ENCODE measurements around the gene AXDND1.
"Not testable (repeated sequence)": the region's sequence is repeated elsewhere in the genome, so short reads cannot be mapped to it uniquely, and the experiment has no call there.

Gene AXDND1

GRCh38 chr1:179372160-179372559 lies 6.4 kb downstream of the AXDND1 start:
- no peak for DNase-seq

- DNase-seq: no peak
Measured at GRCh38 chr1:179376223-179376622, 10.5 kb downstream of the AXDND1 start.

GRCh38 chr1:179380299-179380698 lies 14.5 kb downstream of the AXDND1 start:
- no peak for DNase-seq

- DNase-seq: no peak
Measured at GRCh38 chr1:179384027-179384426, 18.3 kb downstream of the AXDND1 start.

- DNase-seq: no peak
Measured at GRCh38 chr1:179385510-179385909, 19.7 kb downstream of the AXDND1 start.

GRCh38 chr1:179393721-179394120 lies 27.9 kb downstream of the AXDND1 start:
- no peak for DNase-seq

GRCh38 chr1:179399399-179399798 lies 33.6 kb downstream of the AXDND1 start:
- not testable (repeated sequence) for DNase-seq

GRCh38 chr1:179417760-179418159 lies 52.0 kb downstream of the AXDND1 start:
- DNase-seq: not testable (repeated sequence)

- not testable (repeated sequence) for DNase-seq
Measured at GRCh38 chr1:179418706-179419105, 52.9 kb downstream of the AXDND1 start.

- no peak for DNase-seq
Measured at GRCh38 chr1:179424610-179425009, 58.8 kb downstream of the AXDND1 start.

GRCh38 chr1:179425186-179425585 lies 59.4 kb downstream of the AXDND1 start:
- no peak for DNase-seq

GRCh38 chr1:179437171-179437570 lies 71.4 kb downstream of the AXDND1 start:
- DNase-seq: no peak

GRCh38 chr1:179439646-179440045 lies 73.9 kb downstream of the AXDND1 start:
- not testable (repeated sequence) for DNase-seq

- not testable (repeated sequence) for DNase-seq
Measured at GRCh38 chr1:179440301-179440700, 74.5 kb downstream of the AXDND1 start.

- no peak for DNase-seq
Measured at GRCh38 chr1:179440971-179441370, 75.2 kb downstream of the AXDND1 start.

- DNase-seq: no peak
Measured at GRCh38 chr1:179441501-179441900, 75.7 kb downstream of the AXDND1 start.

GRCh38 chr1:179442846-179443245 lies 77.1 kb downstream of the AXDND1 start:
- not testable (repeated sequence) for DNase-seq

- DNase-seq: no peak
Measured at GRCh38 chr1:179445593-179445992, 79.8 kb downstream of the AXDND1 start.

- no peak for DNase-seq
Measured at GRCh38 chr1:179447489-179447888, 81.7 kb downstream of the AXDND1 start.

GRCh38 chr1:179448437-179449149 lies 82.8 kb downstream of the AXDND1 start:
- DNase-seq: no peak

- not testable (repeated sequence) for DNase-seq
Measured at GRCh38 chr1:179459606-179460206, 93.9 kb downstream of the AXDND1 start.

- DNase-seq: not testable (repeated sequence)
Measured at GRCh38 chr1:179465661-179466060, 99.9 kb downstream of the AXDND1 start.

GRCh38 chr1:179474713-179475112 lies 108.9 kb downstream of the AXDND1 start:
- DNase-seq: no peak

- no peak for DNase-seq
Measured at GRCh38 chr1:179476484-179476883, 110.7 kb downstream of the AXDND1 start.

- no peak for DNase-seq
Measured at GRCh38 chr1:179478370-179478769, 112.6 kb downstream of the AXDND1 start.

Data from activated T-cell treated with anti-CD3 and anti-CD28 coated beads for 4 hours (primary cell).